GM18951 (cell line): ENCODE results near the gene ELOF1.

Source experiments
- POLR2A ChIP-seq: IDR thresholded peaks from 4 replicates; pipeline ENCODE4 v1.6.1; 2011; ENCODE audit warnings: mild to moderate bottlenecking; ENCODE audit not compliant: insufficient read length, insufficient read depth; ENCODE audit errors: extremely low read depth
- in situ Hi-C: fragments of 300-500 bp; cut with MboI; formaldehyde crosslinking; loops from one replicate; pipeline ENCODE4 v1.12.0; 2022; ENCODE audit warnings: low sequenced_read_pairs, mixed read lengths, inconsistent platforms; ENCODE audit not compliant: unreplicated experiment

The ELOF1 gene

GRCh38 chr19:11504502-11505031 is 54.5 kb downstream of the ELOF1 start:
- TF ChIP-seq POLR2A: no peak
- in situ Hi-C loops: no loop called here
